Activated CD8-positive, alpha-beta memory T cell treated with anti-CD3 and anti-CD28 coated beads for 24 hours (primary cell): ENCODE results near the gene PLXNA3.

Experiments
- DNase-seq: peaks from one replicate; pipeline ENCODE4 v3.0.0-alpha.2; 2020

PLXNA3 gene

GRCh38 chrX:154460326-154460725 lies 2.2 kb downstream of the PLXNA3 start:
- no peak for DNase-seq

- DNase-seq = no peak
Observed at GRCh38 chrX:154462396-154462795, 4.3 kb downstream of the PLXNA3 start.

GRCh38 chrX:154463611-154464220 lies 5.6 kb downstream of the PLXNA3 start:
- DNase-seq = no peak

DNA sequence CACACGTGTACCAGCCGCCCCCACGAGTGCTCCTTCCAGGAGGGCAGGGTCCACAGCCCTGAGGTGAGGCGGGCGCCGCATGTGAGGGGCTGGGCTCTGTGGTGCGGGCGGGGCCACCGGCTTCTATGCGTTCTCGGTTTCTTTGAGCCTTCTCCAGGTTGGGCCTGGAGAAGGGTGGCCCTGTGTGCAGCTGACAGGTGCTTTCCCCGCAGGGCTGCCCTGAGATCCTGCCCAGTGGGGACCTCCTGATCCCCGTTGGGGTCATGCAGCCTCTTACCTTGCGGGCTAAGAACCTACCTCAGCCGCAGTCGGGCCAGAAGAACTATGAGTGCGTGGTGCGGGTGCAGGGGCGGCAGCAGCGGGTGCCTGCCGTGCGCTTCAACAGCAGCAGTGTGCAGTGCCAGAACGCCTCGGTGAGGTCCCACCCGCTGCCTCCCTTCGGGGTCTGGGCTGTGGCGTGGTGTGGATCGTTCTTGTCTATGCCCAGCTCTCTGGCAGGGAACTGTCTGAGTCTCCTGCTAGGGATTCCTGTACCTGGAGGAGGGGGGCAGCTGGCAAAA lies 6.8 kb downstream of the PLXNA3 start:
- no peak for DNase-seq

DNA sequence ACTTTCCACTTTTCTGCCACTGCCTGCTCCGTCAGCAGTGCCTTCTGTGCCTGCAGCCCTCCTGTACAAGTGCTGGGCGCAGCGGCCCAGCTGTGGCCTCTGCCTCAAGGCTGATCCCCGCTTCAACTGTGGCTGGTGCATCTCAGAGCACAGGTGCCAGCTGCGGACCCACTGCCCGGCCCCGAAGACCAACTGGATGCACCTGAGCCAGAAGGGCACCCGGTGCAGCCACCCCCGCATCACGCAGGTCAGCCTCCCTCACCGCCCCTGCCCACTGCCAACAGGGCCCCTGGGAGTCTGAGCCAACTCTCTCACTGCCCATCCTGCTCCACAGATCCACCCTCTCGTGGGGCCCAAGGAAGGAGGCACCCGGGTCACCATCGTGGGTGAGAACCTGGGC lies 7.5 kb downstream of the PLXNA3 start:
- DNase-seq = no peak

GRCh38 chrX:154466036-154466435 lies 8.0 kb downstream of the PLXNA3 start:
- DNase-seq = no peak

- DNase-seq = no peak
Observed at GRCh38 chrX:154466907-154467306, 8.8 kb downstream of the PLXNA3 start.

- DNase-seq = no peak
Observed at GRCh38 chrX:154467556-154467955, 9.5 kb downstream of the PLXNA3 start.

DNA sequence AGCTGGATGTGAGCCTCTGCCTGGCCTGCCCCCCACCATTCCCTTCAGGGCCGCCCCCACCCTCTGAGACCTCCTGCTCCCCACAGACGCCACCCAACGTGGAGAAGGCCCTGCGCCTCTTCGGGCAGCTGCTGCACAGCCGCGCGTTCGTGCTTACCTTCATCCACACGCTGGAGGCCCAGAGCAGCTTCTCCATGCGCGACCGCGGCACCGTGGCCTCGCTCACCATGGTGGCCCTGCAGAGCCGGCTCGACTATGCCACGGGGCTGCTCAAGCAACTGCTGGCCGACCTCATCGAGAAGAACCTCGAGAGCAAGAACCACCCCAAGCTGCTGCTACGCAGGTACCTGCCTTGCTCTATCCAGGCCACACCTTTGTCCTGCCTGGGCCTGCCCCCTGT lies 10.1 kb downstream of the PLXNA3 start:
- no peak for DNase-seq

DNA sequence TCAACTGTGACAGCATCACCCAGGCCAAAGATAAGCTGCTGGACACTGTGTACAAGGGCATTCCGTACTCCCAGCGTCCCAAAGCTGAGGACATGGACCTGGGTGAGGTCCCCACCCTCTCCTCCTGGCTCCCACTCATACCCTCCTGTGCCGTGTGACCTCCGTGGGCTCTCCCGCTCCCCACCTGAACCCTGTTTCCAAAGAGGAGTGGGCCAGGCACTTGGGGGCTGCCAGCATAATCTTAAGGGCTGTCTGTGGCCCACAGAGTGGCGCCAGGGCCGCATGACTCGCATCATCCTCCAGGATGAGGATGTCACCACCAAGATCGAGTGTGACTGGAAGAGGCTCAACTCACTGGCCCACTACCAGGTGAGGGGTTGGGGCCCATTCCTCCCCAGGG lies 11.0 kb downstream of the PLXNA3 start:
- DNase-seq = no peak

DNA sequence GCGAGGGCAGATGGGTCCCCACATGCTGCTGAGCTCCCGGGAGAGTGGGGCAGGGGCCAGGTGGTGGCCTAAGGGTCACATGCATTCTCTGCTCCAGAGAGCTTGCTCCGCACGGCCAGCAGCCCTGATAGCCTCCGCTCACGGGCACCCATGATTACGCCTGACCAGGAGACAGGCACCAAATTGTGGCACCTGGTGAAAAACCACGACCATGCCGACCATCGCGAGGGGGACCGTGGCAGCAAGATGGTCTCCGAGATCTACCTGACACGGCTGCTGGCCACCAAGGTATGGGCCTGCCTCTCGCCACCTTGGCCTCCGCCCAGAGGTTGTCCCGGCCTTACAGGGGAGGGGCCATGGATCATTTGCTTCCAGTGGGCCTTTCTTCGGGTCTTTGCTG lies 11.8 kb downstream of the PLXNA3 start:
- DNase-seq = no peak

DNA sequence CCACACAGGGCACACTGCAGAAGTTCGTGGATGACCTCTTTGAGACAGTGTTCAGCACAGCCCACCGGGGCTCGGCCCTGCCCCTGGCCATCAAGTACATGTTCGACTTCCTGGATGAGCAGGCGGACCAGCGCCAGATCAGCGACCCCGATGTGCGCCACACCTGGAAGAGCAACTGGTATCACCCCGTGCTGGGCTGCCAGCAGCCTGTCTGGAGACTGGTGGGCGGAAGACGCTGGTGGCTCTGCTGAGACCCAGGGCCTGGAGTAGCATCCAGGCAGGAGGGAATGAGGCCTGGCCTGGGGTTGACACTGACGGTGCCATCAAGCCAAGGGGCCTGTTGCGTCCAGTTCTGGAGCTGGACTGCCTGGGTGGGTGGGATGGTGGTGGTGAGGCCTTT lies 12.4 kb downstream of the PLXNA3 start:
- DNase-seq = no peak

- no peak for DNase-seq
Observed at GRCh38 chrX:154470914-154471568, 13.0 kb downstream of the PLXNA3 start.

DNA sequence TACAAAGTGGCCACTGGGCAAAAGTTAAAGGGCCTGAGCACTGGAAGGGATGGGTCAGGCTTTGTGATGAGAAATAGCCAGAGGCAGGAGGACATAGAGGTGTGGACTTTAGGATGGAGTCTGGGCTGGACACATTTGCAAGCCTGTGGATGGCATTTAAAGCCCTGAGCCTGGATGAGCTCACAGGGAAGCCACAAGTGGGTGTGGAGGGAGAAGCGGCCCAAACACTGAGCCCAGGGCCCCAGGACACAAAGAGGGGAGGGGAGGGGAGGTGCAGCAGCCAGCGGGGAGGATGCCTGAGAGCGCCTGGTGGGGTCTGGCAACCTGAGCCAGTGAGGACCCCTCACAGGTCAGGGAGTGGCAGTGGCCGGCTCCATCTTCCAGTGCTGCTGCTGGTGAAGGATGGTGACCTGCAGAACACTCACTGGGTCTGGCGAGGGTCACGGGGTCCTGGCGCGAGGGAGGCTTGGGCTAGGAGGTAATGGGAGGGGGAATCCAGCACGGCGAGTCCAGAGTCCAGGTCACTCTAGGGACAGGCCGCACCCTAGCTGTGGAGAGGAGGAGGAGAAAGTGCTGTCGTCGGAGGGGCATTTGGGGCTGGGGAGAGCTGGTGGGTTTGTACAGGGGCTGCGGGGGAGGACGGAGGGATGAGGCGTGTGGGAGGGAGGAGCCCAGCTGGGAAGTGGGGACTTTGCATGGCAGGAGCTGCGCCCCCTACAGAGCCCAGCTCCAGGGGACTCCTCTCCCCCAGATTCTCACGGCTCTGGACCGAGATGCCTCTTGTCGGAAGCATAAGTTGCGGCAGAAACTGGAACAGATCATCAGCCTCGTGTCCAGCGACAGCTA lies 14.0 kb downstream of the PLXNA3 start:
- no peak for DNase-seq

- no peak for DNase-seq
Observed at GRCh38 chrX:154472685-154473632, 14.9 kb downstream of the PLXNA3 start.

DNA sequence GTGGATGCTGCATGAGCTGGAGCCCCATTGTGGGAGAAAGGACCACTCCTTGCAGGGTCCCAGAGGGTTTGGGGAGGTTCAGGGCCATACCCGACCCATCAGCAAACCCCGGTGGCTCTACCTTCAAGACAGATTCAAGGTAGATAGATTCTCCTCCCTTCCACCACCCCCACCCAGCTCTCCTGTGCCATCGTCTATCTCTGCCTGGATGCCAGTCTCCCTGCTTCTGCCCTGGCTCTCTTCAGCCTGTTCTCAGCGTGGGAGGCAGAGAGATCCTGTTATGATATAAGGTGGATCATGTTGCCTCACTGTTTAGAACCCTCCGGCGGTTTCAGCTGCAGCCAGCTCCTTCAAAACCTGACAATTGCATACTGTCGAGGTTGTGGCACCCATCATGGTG lies 15.6 kb downstream of the PLXNA3 start:
- DNase-seq = no peak

- no peak for DNase-seq
Observed at GRCh38 chrX:154476821-154477220, 18.7 kb downstream of the PLXNA3 start.

DNA sequence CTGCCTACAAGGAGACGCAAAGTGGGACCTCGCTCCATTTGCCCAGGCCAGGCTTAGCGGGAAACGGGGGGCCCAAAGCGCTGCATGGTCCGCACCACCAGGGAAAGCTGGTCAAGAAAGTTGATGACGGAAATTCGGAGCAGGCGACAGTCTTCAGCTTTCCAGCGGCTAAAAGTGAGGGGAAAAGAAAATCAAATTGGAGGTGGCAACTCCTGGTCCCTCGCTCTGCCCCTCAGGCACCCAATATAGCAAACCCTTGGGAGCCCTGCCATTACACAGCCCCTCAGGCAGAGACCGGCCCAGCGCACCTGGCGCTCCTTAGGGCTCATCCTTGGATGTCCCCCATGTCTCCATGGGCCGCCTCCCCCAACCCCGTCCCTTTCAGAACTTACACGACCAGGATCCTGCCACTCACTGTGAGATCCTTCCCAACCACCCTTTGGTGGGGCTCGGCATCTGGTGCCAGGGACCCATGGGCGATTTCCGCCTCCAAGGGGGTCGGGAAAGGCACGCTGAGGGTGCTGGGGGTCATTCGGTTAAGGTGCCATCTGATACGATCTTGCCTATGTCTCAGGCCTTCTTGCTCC lies 19.9 kb downstream of the PLXNA3 start:
- no peak for DNase-seq

DNA sequence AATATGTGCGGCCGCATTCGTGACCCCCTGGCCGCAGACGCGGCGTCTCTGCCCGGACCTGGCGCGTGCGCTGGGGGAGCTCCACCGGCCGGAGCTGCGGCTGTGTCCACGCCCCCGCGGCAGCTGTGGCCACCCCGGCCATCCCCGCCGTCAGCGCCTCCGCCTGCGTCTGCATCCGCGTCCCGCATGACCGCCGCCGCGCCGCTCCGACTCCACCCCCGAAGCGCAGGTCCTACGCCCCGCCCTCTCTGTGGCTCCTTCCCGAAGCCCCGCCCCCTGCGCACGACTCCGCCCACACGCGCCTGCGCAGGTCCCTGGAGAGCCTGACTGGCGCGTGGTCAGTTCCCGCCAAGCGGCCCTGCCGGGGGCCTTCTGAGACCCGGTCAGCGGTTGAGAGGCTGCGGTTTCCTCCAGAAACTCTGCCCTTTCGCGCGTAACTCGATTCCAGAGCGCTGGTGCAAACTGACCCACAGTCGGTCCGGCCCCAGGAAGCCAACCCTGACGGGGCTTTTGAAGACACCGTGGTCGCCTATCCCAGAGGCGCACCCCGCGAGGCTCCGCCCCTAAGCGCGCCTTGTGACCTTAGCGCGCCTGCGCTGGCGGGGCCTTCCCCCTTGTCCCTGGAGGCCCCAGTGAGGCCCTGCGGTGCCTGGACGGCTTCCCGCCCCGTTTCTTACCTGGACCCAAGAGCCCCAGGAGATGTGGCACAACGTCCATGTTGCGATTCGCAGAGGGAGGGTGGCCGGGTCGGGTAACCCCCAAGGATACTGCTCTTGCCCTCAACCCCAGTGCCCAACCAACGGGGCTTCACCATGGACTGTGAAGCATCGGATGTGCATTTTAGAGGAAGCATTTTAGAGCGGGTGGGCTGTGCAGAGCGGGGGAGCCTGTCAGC lies 20.9 kb downstream of the PLXNA3 start, which contains the start of gene LAGE3:
LAGE3 (minus strand) TSS at position 554 of the 895 bp plus-strand sequence; CDS start at position 188, 366 bp downstream.
- DNase-seq = peak; percentile 99

DNA sequence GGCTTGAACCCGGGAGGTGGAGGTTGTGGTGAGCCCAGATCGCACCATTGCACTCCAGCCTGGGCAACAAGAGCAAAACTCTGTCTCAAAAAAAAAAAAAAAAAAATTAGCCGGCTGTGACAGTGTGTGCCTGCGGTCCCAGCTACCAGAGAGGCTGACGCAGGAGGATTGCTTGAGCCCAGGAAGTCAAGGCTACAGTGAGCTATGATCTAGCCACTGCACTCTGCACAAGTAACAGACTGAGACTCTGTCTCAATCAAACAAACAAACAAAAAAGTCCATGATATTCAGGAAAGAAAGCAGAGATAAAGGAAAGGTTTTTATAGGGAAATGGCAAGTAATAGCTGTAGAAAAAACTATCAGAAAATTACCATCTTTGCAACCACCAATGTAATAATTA lies 23.1 kb downstream of the PLXNA3 start:
- no peak for DNase-seq
